ENCODE data around the gene MORN4.

The MORN4 gene

GRCh38 chr10:97572214-97572989 is 60.9 kb downstream of the MORN4 start, which contains the start of gene ANKRD2:
Gene ANKRD2, plus strand, starts transcription at chr10:97572779. Its CDS starts 10 bp downstream, at chr10:97572789.
- peak; percentile 55 for DNase-seq

GRCh38 chr10:97571622-97572021 is 61.7 kb downstream of the MORN4 start:
- DNase-seq: no peak

- no peak for DNase-seq
Measured at GRCh38 chr10:97570789-97571471, 62.4 kb downstream of the MORN4 start.

- no peak for DNase-seq
Measured at GRCh38 chr10:97570146-97570788, 63.0 kb downstream of the MORN4 start.

GRCh38 chr10:97567891-97568290 is 65.4 kb downstream of the MORN4 start:
- no peak for DNase-seq

GRCh38 chr10:97566336-97566996 is 66.8 kb downstream of the MORN4 start:
- no peak for DNase-seq

GRCh38 chr10:97564776-97565175 is 68.5 kb downstream of the MORN4 start:
- no peak for DNase-seq

All from CD4-positive, alpha-beta T cell treated with Interleukin-15 for 1 hour (primary cell).